GM18517 (cell line): ENCODE data around the gene DNHD1.

Source experiments
- ATAC-seq: cut with Tn5 transposase; IDR thresholded peaks from one replicate; pipeline ENCODE4 v1.9.1; 2021; ENCODE audit warnings: mild to moderate bottlenecking, moderate library complexity; ENCODE audit not compliant: unreplicated experiment

The DNHD1 gene

GRCh38 chr11:6586434-6587359 lies 89.6 kb downstream of the DNHD1 start:
- no peak for ATAC-seq

GRCh38 chr11:6587360-6587953 lies 90.4 kb downstream of the DNHD1 start:
- no peak for ATAC-seq

GRCh38 chr11:6588018-6588417 lies 90.9 kb downstream of the DNHD1 start:
- no peak for ATAC-seq

- ATAC-seq = no peak
Observed at GRCh38 chr11:6594142-6594768, 97.2 kb downstream of the DNHD1 start.

- ATAC-seq = no peak
Observed at GRCh38 chr11:6596239-6596877, 99.3 kb downstream of the DNHD1 start.

- ATAC-seq = no peak
Observed at GRCh38 chr11:6598555-6598954, 101.5 kb downstream of the DNHD1 start.

GRCh38 chr11:6599449-6599848 lies 102.4 kb downstream of the DNHD1 start:
- ATAC-seq = no peak

- no peak for ATAC-seq
Observed at GRCh38 chr11:6599881-6600390, 102.9 kb downstream of the DNHD1 start.

GRCh38 chr11:6601041-6601461 lies 104.0 kb downstream of the DNHD1 start:
- ATAC-seq = no peak

- ATAC-seq = no peak
Observed at GRCh38 chr11:6602096-6602940, 105.2 kb downstream of the DNHD1 start.

- ATAC-seq = peak; percentile 60
Observed at GRCh38 chr11:6603287-6604080, 106.4 kb downstream of the DNHD1 start, which contains the start of the genes ILK and RRP8. Gene ILK, plus strand, starts transcription at chr11:6603774. Its CDS starts 498 bp downstream, at chr11:6604272. Gene RRP8, minus strand, starts transcription at chr11:6603616. Its CDS starts 114 bp downstream, at chr11:6603502.

- peak; percentile 45 for ATAC-seq
Observed at GRCh38 chr11:6604081-6604626, 107.1 kb downstream of the DNHD1 start.

GRCh38 chr11:6604790-6605189 lies 107.7 kb downstream of the DNHD1 start:
- no peak for ATAC-seq

- peak; percentile 31 for ATAC-seq
Observed at GRCh38 chr11:6606471-6607189, 109.5 kb downstream of the DNHD1 start.

GRCh38 chr11:6607190-6607795 lies 110.2 kb downstream of the DNHD1 start:
- no peak for ATAC-seq

- no peak for ATAC-seq
Observed at GRCh38 chr11:6608011-6608410, 110.9 kb downstream of the DNHD1 start.

- ATAC-seq = no peak
Observed at GRCh38 chr11:6608726-6609501, 111.8 kb downstream of the DNHD1 start.
